Fibroblast of villous mesenchyme (primary cell): Measurements from ENCODE around the gene CEP192. TPM values are rescaled to one million over a fixed set of nuclear protein-coding genes. Genes with fewer than 3 reads are reported as not detected.
A peak's percentile ranks its signal among the peaks of the same experiment; 100 is the strongest.
"Not testable (repeated sequence)": the region's sequence is repeated elsewhere in the genome, so short reads cannot be mapped to it uniquely, and the experiment has no call there.

Source experiments
- DNase-seq: peaks from one replicate; pipeline ENCODE4 v3.0.0-alpha.2; 2010; ENCODE audit warnings: low read depth
- H3K4me3 ChIP-seq: 2 replicates; pipeline ENCODE4 v1.5.1; 2011; ENCODE audit warnings: low read depth, mild to moderate bottlenecking, low read length
- total RNA-seq: library from RNA; depleted of rRNA; stranded (reverse); fragments of >200 nt; gene quantifications from 2 replicates; pipeline ENCODE4 v1.2.3, GENCODE V29; 2012
- TF ChIP-seq, protein P1 (sequence below): IDR thresholded peaks from 2 replicates; pipeline ENCODE4 v1.5.1; 2012; ENCODE audit warnings: low read depth, mild to moderate bottlenecking, low read length; ENCODE audit not compliant: insufficient read depth

Gene CEP192
- total RNA-seq, 1 donor: 40.6 TPM

DNA sequence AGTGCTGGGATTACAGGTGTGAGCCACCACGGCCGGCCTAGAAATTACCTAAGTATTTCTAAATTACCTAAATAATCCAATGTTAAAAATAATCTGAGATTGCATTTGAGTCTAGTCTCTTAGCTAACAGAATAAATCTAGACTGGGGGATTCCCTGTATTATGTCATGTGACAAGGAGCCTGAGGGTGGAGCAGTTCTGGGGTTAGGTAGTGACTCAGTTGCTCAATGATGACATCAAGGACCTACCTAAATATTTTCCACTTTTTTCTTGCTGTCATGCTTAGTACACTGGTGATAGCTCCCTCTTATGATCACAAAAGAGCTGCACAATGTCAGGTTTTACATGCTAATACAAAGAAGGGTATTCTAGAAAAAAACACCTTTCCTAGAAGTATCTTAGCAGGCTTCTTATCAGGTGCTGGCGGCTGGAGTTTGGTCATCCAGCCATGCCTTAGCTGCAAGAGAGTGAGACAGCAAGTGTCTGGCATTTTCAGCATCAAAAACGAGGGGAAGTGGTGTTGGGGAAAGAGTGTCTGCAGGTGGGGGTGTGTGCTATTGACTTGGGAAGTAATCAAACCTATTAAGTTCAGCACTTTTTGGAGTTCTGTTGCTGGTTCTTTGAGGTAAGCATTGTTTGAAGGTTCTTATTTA, 17.5 kb upstream of the CEP192 start:
- TF ChIP-seq, protein P1, sequence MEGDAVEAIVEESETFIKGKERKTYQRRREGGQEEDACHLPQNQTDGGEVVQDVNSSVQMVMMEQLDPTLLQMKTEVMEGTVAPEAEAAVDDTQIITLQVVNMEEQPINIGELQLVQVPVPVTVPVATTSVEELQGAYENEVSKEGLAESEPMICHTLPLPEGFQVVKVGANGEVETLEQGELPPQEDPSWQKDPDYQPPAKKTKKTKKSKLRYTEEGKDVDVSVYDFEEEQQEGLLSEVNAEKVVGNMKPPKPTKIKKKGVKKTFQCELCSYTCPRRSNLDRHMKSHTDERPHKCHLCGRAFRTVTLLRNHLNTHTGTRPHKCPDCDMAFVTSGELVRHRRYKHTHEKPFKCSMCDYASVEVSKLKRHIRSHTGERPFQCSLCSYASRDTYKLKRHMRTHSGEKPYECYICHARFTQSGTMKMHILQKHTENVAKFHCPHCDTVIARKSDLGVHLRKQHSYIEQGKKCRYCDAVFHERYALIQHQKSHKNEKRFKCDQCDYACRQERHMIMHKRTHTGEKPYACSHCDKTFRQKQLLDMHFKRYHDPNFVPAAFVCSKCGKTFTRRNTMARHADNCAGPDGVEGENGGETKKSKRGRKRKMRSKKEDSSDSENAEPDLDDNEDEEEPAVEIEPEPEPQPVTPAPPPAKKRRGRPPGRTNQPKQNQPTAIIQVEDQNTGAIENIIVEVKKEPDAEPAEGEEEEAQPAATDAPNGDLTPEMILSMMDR: no peak
- H3K4me3 ChIP-seq: no peak overlapping the region
- no peak for DNase-seq

DNA sequence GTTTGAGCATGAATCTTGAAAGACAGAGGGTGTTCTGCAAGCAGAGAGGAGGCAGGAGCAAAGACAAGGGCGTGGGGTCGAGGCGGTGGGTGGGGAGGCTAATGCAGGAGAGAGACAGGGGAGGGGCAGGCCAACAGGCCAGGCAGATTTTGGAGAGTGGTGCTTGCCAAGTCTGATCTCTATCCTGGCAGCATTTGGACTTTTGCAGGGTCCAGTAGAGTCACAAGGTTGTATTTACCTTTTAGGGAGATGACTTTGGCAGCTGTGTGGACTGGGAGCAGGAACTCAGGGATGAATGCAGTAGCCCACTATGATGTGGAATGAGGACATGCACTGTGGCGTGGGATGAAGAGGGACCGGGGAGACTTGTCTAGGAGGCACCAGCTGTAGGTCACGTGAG, 15.7 kb upstream of the CEP192 start:
- H3K4me3 ChIP-seq: no peak overlapping the region
- TF ChIP-seq, protein P1: no peak
- no peak for DNase-seq

DNA sequence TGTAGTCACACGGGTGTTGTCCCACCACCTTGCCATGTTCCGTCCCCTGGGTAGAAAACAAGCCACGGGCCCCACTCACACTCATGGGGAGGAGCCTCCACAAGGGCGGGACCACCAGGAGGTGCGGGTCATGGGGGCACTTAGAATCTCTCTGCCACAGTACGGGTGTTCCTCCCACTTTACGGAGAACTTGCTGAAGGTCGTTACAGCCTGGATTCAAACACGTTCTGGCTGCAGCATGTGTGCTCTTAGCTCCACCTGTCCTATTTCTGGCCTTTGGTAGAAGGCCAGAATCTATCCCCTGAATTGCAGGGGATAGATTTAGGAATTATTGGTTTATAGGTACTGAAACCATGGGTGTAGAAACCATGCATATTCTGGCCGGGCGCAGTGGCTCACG, 14.9 kb upstream of the CEP192 start:
- TF ChIP-seq, protein P1: no peak
- no peak overlapping the region for H3K4me3 ChIP-seq
- DNase-seq: no peak

DNA sequence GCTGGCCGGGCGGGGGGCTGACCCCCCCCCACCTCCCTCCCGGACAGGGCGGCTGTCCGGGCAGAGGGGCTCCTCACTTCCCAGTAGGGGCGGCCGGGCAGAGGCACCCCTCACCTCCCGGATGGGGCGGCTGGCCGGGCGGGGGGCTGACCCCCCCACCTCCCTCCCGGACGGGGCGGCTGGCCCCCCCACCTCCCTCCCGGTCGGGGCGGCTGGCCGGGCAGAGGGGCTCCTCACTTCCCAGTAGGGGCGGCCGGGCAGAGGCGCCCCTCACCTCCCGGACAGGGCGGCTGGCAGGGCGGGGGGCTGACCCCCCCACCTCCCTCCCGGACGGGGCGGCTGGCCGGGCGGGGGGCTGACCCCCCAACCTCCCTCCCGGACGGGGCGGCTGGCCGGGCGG, 11.1 kb upstream of the CEP192 start:
- DNase-seq, H3K4me3 ChIP-seq: not testable (repeated sequence)

DNA sequence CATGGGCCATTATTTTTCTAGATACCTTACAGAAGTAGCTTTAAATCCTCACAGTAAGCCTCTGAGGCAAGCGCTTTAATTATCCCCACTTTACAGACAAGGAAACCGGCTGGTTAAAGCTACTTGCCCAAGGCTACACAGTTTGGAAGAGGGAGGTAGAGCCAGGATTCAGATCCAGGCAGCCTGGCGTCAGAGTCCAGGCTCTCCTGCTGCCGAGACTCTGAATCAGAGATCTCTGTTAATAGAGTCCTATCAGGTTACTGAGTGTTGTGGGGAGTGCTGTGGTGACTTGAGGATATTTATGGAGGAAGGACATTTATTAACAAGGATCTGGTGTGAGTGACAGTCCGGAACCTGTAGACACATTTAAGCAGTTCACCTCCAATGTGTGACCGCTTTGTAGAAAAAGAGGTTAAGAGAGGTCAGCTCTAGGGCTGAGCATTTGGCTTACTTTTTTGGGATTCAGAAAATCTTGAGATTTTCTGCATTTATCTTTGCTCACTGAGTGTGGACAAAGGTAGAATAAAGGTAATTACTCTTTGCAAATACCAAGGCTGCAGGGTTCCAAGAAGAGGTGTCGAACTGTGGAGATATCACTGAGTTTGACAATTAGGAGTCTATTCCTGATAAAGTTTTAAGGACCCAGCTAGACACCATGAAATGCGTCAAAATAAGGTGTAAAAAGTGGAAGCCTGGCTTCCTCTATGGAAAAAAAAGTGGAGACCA, 1.6 kb upstream of the CEP192 start:
- no peak for DNase-seq
- TF ChIP-seq, protein P1: no peak
- H3K4me3 ChIP-seq: no peak overlapping the region

DNA sequence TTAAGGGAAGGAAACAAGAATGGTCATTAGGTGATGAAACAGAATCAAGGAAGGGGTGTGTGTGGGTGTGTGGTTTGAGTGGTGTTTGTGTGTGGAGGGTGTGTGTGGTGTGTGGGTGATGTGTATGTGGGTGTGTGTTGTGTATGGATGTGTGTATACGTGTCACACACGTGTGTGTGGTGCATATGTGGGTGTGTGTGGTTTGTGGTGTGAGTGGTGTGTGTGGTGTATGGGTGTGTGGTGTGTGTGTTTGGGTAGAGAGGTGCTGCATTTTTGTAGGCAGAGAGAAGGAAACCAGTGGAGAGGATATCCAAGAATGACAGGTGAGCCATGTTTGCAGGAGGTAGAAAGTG, 1.1 kb upstream of the CEP192 start:
- TF ChIP-seq, protein P1: no peak
- DNase-seq: no peak
- peak overlapping the region; percentile 86 for H3K4me3 ChIP-seq

DNA sequence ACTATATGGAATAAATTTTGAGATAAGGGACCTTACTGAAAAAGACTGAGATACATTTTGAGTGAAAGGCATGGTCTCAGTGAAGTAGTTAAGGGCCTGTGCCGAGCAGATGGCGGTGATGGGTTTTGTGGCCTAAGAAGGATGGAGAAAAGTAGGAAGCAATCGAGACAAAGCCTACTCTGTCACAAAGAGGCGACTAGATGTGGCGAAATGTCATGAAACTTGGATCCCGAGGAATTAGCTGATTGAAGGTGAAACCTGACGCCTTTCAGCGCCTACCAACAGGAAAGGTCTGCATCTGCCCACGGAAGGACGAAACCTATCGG, 558 bp upstream of the CEP192 start:
- peak overlapping the region; percentile 86 for H3K4me3 ChIP-seq
- no peak for DNase-seq
- TF ChIP-seq, protein P1: no peak
